Hematopoietic multipotent progenitor cell treated with erythropoietin and hydrocortisone succinate and interleukin-3 and kit ligand, for 8 days (in vitro differentiated cells): ENCODE results near the gene ZNF488.

Source experiments
- DNase-seq: peaks from one replicate; pipeline ENCODE4 v3.0.0-alpha.2; 2015

Gene ZNF488

GRCh38 chr10:47381427-47382379 is 2.4 kb downstream of the ZNF488 start:
- no peak for DNase-seq

GRCh38 chr10:47381103-47381395 is 3.0 kb downstream of the ZNF488 start:
- no peak for DNase-seq

GRCh38 chr10:47380341-47381102 is 3.6 kb downstream of the ZNF488 start:
- DNase-seq, result no peak

GRCh38 chr10:47379901-47380300 is 4.2 kb downstream of the ZNF488 start:
- no peak for DNase-seq

GRCh38 chr10:47379445-47379785 is 4.7 kb downstream of the ZNF488 start:
- no peak for DNase-seq

- no peak for DNase-seq
These were observed 5.3 kb downstream of the ZNF488 start for GRCh38 chr10:47378606-47379444.

- DNase-seq, result no peak
These were observed 5.9 kb downstream of the ZNF488 start for GRCh38 chr10:47378183-47378510.

GRCh38 chr10:47376522-47377220 is 7.4 kb downstream of the ZNF488 start:
- no peak for DNase-seq

GRCh38 chr10:47374611-47375536 is 9.2 kb downstream of the ZNF488 start:
- no peak for DNase-seq

GRCh38 chr10:47372726-47373125 is 11.4 kb downstream of the ZNF488 start:
- no peak for DNase-seq

- no peak for DNase-seq
These were observed 12.2 kb downstream of the ZNF488 start for GRCh38 chr10:47371629-47372485.

- no peak for DNase-seq
These were observed 13.2 kb downstream of the ZNF488 start for GRCh38 chr10:47370878-47371277.

- DNase-seq, result no peak
These were observed 13.9 kb downstream of the ZNF488 start for GRCh38 chr10:47370015-47370767.

- DNase-seq, result no peak
These were observed 14.7 kb downstream of the ZNF488 start for GRCh38 chr10:47369251-47369894.

- DNase-seq, result no peak
These were observed 15.5 kb downstream of the ZNF488 start for GRCh38 chr10:47368431-47369180.

- no peak for DNase-seq
These were observed 16.4 kb downstream of the ZNF488 start for GRCh38 chr10:47367646-47368045.

GRCh38 chr10:47366731-47367460 is 17.2 kb downstream of the ZNF488 start:
- DNase-seq, result no peak

GRCh38 chr10:47366181-47366631 is 17.9 kb downstream of the ZNF488 start:
- DNase-seq, result no peak
